ENCODE results near the gene PLCXD3. TPM values are rescaled to one million over a fixed set of nuclear protein-coding genes. Genes with fewer than 3 reads are reported as not detected.

Gene PLCXD3, protein sequence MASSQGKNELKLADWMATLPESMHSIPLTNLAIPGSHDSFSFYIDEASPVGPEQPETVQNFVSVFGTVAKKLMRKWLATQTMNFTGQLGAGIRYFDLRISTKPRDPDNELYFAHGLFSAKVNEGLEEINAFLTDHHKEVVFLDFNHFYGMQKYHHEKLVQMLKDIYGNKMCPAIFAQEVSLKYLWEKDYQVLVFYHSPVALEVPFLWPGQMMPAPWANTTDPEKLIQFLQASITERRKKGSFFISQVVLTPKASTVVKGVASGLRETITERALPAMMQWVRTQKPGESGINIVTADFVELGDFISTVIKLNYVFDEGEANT
- 1.2 TPM for total RNA-seq

- DNase-seq (ENCODE audit: low spot score) (no peak), ATAC-seq (peak; percentile 79)
These were observed at the start of gene PLCXD3 for GRCh38 chr5:41510176-41510831. Gene PLCXD3, minus strand, starts transcription at chr5:41510601. Its CDS starts 75 bp downstream, at chr5:41510526.

GRCh38 chr5:41559184-41559583, 48.8 kb upstream of the PLCXD3 start:
- DNase-seq (ENCODE audit: low spot score) = no peak
- no peak for ATAC-seq

- no peak for DNase-seq (ENCODE audit: low spot score)
- no peak for ATAC-seq
These were observed 47.9 kb upstream of the PLCXD3 start for GRCh38 chr5:41558295-41558694.

DNA sequence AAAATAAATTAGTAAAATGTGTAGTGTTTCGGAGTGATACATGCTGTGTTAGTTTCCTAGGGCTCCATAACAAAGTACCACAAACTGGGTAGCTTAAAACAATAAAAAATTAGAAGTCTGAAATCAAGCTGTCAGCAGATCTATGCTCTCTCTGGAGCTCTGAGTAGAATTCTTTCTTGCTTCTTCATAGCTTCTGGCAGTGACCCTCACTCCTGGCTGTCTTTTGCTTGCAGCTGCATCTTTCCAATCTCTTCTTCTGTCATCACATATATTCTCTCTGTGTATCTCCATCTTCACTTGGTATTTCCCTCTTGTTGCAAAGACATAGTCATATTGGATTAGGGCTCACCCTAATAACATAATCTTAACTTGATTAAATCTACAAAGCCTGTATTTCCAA, 37.6 kb upstream of the PLCXD3 start:
- ATAC-seq (no peak), DNase-seq (ENCODE audit: low spot score) (no peak)

GRCh38 chr5:41542183-41542582, 31.8 kb upstream of the PLCXD3 start:
- DNase-seq (ENCODE audit: low spot score) = no peak
- ATAC-seq = no peak

DNA sequence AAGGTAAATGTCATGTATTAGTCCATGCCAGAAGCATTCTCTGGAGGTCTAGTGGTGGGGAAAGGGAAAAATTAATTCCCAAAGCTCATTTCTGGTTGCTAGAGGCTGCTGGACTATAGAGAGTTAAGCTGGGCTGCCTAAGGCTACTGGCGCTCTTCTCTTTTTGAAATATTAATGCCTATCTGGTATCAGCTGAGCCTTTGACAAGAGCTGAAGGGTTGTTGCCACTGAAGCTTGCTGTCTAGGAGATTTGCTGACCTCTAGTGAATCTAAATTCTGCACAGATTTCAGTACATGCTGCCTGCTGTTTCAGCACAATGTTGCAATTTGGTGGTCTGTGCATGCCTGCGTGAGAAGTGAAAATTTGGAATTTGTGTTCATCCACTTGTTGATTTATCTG, 29.1 kb upstream of the PLCXD3 start:
- ATAC-seq (no peak), DNase-seq (ENCODE audit: low spot score) (no peak)

GRCh38 chr5:41537581-41537980, 27.2 kb upstream of the PLCXD3 start:
- DNase-seq (ENCODE audit: low spot score) = no peak
- no peak for ATAC-seq

GRCh38 chr5:41532485-41532884, 22.1 kb upstream of the PLCXD3 start:
- no peak for DNase-seq (ENCODE audit: low spot score)
- ATAC-seq = no peak

GRCh38 chr5:41527201-41527779, 16.9 kb upstream of the PLCXD3 start:
- no peak for ATAC-seq
- DNase-seq (ENCODE audit: low spot score) = no peak

DNA sequence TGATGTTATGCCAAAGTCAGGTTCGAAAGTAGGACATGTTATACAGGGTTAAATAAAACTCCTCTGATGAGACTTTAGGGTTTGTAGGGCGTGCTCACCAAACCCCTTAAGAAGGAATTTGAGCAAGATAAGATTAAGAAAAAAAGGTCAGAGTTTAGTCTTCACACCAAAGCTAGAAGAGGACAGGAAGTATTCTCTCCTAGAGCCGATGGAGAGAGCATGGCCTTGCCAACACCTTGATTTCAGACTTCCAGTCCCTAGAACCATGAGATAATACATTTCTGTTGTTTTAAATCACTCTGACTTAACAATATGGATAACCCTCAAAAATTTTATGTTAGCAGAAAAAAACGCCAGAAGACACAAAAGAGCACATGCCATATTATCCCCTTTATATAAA, 16.3 kb upstream of the PLCXD3 start:
- DNase-seq (ENCODE audit: low spot score) = no peak
- ATAC-seq = no peak

DNA sequence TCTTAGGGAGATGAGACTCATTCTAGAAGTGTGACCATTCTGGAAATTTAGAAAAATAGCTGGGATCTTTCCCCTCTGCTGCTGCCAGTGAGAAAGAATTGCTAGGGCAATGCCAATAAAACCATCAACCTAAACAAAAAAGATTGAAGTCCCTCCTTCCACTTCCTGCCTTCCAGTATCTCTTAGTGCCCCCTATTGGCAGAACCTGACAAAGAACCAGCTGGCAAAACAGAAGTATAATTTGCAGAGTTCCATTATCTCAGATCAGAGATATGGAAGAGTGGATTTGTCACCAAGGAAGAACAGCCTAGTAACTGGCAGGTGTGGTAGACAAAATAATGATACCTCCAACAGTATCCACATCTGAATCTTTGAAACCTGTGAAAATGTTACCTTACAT, 13.8 kb upstream of the PLCXD3 start:
- DNase-seq (ENCODE audit: low spot score) = no peak
- ATAC-seq = peak; percentile 34

GRCh38 chr5:41522193-41522786, 11.9 kb upstream of the PLCXD3 start:
- no peak for ATAC-seq
- no peak for DNase-seq (ENCODE audit: low spot score)

DNA sequence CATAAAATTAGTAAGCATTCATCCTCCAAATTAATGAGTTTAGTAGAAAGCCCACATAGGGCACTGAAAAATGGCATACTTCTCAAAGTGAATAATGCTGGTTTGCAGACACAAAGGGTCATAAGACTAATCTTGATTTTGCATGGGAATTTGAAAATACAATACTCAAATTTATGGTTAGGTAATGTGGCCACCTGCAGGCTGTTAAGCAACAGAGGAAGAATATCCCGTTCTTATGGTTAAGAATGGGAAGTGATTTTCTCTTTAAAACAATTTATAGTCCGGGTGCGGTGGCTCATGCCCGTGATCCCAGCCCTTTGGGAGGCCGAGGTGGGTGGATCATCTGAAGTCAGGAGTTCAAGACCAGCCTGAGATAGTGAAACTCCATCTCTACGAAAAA, 9.4 kb upstream of the PLCXD3 start:
- no peak for ATAC-seq

GRCh38 chr5:41517909-41518308, 7.5 kb upstream of the PLCXD3 start:
- no peak for ATAC-seq
- no peak for DNase-seq (ENCODE audit: low spot score)

More for the DNA sequence above, 9.4 kb upstream of the PLCXD3 start:
- no peak for DNase-seq (ENCODE audit: low spot score)

DNA sequence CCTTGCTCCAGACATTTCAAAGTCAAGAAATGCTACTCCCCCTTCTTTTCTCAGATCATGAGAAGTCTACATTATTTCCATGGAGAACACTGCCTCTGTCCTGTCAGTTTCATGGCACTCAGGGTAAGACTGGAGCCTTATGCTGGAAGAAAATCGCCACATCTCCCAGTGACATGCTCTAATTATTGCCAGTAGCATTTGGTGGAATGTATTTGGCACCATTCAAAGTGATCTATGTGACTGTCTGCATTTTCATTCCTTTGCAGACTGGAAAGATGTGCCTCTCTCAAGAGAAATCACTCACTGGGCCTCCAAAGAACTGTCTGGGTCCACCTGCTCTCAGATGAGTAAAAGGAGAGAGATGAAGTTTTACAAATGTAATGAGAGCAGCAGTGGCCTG, 840 bp upstream of the PLCXD3 start:
- no peak for ATAC-seq

GRCh38 chr5:41509399-41510175, 814 bp downstream of the PLCXD3 start:
- peak; percentile 15 for ATAC-seq
- DNase-seq (ENCODE audit: low spot score) = no peak

More for the DNA sequence above, 840 bp upstream of the PLCXD3 start:
- no peak for DNase-seq (ENCODE audit: low spot score)

DNA sequence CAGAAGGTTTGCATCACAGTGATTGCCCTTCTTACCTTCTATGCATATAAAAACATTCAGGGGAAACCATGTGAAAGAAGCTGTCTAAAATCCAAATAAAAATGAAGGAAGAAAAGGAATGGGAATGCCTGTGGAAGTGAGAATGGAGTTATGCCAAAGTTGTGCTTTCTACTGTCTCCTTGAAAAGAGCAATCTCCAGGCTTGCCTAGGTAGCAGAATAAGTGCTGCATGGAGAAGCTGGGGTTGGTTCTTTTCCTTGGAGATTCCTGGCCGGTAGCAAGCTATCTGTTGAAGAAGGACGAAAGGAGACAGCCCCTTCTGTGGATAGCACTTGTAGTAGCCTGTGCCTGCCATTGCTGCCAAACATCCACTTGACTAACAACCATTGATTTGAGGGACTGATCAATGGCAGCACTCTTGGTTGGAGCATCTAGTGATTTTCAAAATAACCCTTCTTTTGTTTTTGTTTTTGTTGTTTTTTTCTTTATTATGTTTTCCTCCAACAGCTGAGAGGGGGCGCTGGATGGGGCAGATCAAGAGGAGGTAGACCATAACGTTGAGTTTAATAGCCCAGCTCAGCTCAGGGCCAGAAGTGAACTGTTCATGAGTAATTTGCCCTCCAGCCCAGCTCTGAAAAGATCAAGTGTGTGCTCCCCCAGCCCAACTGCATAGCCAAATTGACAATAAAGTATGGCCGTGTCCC, 1.6 kb downstream of the PLCXD3 start:
- no peak for DNase-seq (ENCODE audit: low spot score)
- no peak for ATAC-seq

DNA sequence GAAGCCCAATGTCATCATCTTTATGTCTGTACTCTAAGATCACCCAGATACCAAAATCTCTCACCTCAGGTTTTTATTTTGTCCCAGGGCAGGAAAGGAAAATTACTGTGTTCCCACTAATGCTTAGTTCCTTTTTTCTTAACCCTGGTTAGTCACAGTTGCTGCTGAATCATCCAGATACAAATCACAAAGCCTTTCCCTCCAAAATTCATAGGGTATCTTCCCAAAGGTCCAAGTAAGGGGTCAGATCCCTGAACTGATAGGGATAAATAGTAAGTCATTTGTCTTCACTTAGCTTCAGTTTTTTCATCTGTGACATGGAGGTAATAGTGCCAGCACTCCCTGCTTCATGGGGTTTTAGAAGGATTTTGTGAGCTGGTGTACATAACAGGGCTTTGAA, 2.2 kb downstream of the PLCXD3 start:
- DNase-seq (ENCODE audit: low spot score) = no peak
- no peak for ATAC-seq

- DNase-seq (ENCODE audit: low spot score) (no peak), ATAC-seq (no peak)
These were observed 2.9 kb downstream of the PLCXD3 start for GRCh38 chr5:41507501-41507900.

DNA sequence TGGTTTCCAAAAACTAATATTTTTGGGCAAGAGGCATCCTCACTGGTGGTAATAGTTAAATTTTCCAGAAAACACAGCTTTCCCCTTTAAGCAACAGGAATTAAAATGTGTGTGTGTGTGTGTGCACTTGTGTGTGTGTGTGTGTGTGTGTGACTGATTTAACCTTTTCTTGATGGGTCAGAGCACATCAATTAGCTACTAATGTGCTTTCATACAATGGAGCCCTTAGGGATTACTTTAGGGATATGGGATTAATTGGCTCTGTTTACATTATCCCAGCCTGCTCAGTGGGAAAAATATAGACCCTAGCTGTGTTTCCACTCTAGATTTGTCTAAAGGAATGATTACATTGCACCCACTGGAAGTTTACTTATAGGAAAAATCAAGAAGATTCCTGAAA, 6.5 kb downstream of the PLCXD3 start:
- ATAC-seq (no peak), DNase-seq (ENCODE audit: low spot score) (no peak)
